8988T (cell line): ENCODE measurements around the gene EPHA3.

Source experiments
- DNase-seq: peaks from one replicate; pipeline ENCODE4 v3.0.0; 2011

Gene EPHA3

DNA sequence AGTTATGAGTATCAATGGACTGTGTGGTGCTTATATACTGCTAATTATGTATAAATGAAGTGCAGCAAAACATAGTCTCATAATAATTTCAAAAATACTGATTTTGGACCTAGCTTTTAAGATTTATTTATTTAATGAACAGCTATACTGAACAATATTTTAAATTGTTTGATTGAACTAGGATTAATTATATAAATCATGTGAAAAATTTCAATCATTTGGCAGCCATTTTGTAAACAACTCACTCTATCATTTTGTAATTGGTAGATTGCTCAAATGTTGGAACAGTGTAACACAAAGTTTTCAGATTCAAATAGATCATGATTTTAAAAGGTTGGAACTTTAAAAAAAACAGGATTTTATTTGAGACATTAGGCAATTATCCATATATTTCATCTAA is 47.0 kb downstream of the EPHA3 start:
- no peak for DNase-seq

DNA sequence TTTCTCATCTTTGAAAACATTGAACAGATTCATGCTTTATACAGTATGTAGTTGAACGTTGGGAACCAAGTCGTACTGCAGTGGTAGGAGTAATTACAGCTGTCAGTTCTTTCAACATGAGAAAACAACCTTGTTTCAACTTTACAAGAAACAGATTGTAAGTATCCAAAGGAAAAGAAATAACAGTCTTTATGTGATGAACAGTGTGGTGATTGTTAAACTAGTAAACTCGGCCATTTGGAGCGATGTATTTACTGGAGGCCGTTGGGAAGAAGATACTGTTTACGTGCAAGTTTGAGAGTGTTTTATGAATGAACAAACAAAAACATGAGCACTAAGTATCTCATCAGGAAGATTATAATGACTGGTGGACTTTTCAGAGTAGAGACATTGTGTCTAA is 48.4 kb downstream of the EPHA3 start:
- no peak for DNase-seq

DNA sequence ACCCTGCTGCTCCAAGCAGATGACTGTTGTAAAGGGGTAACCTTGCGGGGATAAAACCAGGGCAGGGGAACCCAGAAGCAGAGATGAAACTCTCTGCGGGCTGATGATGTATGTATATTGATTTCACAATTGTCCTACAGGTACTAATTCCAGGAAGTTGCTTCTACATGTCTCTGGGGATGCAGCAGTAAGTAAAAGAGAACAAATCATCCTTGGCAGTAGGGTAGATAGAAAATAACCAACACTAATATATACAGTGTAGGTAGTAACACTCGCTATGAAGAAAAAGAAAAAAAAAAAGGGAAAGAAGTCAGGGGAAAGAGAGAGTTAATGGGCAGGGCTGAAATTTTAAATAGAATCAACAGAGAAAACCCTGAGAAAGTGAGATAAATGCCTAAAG is 50.2 kb downstream of the EPHA3 start:
- DNase-seq, result no peak

DNA sequence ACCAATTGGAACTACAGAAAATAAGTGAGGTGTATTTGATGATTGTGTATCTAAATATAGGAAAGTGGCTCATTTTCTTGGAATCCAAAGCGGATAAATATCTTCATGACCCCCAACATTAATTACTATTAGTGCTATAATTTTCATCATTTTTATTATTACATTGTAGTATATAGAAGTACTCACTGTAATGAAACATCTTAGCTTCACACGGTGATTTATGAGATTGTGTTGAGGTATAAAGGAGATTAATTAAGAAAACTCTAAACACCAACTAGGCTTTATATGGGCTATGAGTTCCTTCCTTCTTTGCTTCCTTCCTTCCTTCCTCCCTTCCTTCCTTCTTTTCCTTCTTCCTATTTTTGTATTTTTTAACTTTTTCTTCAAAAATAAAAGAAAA is 52.2 kb downstream of the EPHA3 start:
- DNase-seq, result no peak

DNA sequence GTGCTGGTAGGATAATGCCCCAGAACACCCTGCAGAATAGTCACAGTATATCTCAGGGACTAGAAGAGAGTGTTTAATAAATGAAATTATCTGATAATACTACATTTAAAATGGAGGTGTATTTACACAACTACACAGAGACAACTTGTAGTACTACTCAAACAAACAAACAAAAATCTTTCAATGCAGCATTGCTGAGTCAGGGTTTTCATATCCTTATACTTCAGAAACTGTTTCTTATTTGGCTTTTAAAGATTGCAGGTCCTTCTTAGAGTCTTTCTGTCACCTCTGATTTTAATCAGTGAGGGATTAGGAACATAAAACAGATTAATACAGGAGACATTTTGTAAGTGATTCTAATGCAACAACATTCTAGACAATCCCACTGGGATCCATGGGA is 57.4 kb downstream of the EPHA3 start:
- no peak for DNase-seq

DNA sequence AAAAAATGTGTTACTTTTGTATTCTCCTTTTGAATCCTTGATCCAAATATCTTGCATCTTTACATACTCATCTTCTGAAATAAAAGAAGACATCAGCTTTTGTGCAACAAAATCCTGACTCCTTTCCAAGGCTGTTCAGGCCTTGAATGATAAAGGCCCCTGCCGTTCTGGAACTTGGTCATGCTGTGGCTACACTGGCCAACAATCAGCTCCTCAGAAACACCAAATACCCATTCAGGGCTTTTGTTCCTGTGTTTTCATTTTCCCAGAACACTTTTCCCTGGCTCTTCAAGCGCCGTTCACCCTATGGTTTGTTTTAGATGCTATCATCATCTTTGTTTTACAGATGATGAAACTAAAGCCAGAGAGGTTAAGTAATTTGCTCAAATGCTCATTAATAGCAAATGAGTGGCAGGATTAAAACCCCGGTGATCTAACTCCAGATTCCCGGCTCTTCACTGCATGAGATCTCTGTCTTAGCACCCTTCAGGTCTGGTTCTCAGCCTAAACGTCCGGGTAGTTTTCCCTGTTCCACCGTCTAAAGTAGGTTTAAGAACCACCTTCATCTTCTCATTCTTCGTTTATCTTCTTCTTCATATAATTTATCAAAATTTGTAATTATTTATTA is 58.3 kb downstream of the EPHA3 start:
- no peak for DNase-seq

DNA sequence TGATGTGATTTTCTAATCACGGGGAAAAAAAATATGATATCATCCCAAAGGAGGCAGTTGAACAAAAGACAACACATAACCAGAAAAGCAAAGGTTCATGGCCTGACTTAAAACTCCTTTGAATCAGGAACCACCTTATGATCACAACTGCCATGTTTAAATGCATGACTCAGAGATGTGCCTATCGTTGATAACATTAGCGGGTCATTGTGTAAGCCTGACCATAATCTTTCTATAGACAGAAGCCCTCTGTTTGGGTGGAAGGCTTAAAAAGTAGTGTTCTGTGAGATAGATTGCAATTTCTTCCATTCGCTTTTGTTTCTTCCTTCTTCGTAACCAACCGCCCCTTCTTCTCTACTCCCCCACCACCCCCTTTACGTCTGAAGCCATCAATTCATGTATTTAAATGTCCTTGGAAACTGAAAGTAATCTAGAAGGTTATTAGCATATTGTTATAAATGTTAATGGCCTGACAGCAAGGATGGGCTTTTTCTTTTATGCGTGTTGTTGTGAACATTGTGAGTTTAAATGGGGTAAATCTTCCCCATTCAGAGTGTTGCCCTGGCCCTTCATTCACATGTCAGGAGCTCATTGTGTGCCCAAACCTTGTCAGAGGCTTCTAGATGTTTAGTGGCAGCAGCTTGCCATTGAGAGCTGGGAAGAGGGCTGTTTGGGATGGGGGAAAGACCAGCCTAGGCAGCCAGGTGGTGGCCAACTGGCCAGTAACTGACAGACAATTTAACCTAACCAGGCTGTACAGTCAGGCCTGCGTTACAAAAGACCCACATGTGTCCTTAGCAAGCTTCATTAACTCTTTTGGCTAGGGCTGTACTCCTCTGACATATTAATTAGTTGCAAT is 64.5 kb downstream of the EPHA3 start:
- DNase-seq, result no peak

DNA sequence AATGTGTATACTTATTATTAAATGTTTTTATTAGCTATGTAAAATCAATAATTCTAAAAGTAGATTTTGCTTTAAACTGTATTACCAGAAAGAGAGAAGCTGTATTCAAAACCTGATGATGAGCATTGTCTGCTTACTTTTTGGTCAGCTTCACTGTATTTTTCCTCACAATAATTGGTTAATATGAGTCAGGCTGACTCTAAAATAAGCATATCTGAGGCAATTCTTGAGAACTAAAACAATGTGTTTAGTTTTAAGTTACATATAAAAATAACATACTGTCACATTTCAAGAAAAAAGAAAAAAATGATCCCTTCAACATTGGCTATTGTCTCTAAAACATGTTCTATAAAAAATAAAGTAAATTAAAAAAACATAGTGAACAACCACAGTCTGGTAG is 66.1 kb downstream of the EPHA3 start:
- DNase-seq, result no peak

DNA sequence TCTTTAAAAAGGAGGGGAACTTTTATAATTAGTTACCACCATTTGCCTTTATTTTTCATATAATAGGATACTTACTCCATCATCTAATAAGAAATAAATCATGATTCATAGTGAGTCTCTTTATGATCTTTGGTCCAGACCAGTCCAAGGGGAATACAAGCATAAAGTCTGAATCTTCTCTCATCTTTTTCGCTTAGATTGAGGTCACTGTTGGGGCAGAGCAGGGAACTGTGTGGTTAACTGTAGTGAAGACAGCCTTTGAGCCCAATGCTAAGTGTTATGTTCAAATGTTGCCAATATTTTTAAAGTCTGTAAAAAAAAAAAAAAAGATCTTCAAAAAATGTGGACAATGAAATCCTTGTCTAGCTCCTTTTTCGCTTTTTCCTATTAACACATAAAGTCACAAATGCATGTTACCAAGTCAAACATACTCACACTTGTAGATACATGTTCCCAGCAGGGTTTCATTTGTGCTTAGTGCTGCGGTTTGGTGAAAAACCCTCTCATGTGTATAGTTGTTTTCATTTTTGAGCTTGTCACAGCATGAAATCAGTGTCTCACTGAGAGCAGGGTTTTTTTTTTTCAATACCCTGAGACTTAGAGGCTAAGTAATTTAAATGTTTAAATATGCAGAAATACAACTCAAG is 72.1 kb downstream of the EPHA3 start:
- no peak for DNase-seq

DNA sequence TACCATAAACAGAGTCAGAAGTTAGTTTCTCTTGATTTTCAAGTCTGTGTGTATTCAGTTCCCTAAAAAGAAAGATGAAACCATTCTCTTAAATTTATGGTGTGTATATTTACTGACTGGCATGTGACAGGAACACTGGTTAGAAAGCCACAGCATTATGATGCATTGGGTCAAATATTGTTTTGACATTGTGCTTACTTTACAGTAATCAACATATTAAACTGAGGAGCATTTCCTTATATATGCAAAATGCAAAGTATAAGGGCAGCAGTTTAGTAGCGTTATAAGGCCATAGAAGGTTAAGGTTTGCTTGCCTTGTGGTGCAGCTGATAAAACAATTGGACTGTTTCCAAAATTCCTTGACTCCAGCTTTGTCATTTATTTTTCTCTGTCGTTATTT is 72.9 kb downstream of the EPHA3 start:
- DNase-seq, result no peak

DNA sequence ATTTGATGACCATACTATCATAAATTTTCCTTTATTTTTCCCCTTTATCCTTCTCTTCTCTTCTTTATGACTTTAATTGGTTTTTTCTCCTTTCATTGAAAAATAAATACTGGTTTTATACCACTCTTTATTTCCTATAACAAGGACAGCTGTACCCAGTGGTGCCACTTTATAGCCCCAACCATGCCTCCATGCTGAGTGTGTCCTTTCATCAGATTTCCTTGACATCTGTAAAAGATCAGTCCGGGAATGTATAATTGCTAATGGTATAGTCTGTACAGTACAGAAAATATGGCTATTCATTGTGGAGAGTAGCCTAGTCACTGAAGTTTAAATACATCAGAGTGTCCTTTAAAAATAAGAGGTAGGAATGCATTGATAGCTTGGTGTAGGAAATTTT is 74.6 kb downstream of the EPHA3 start:
- no peak for DNase-seq

DNA sequence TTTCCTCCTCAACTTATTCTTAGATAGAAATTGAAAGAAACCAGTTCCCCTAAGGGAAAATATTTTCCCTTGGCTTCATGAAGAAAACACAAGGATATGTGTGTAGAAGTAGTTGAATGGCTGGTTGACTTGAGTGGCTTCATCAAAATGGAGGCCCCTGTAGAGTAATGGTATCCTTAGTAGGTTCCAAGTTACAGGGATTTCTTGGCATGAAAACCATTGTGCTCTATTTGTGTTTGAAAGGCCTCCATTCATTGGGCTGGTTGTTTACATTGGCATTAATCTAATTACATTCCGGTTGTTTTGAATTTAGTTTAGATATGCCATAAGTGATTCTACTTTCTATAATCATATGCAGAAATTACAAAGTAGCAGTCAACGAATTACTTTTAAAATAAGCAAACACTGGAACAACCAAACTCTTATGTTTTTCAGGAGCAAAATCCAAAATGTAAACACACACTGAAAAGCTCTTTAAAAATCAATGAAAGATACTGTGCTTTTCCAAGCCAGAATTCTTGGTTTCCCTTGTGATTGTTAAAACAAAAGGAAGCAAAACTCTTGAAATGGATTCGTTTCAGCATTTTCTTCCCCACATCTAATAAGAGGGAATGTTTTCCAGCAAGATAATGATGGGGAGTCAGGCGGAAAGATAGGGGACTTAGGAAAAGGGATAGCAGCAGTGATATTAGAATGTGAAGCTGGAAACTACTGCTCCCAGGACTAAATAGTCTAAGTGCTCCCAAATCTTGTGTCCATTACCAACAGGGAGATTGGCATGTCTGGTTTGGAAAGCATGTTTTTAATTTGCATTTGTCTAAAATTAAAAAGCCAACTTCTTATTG is 77.0 kb downstream of the EPHA3 start:
- no peak for DNase-seq

DNA sequence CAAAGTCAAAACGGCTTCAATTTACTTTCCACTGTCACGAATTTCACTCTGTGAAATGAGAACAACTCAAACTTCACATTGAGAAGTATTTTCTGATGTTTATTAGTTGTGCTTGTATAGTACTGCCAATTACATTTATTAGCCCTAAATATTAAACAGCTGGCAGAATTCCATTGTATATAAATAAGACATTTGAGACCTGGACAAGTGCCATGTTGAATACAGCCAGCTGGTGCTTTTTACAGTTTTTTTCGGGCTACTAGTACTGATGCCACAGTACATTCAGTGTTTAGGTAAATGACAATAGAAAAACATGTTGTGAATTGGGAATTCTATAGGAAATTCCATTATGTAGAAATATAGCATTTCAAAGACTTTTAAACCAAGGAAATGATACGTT is 79.0 kb downstream of the EPHA3 start:
- no peak for DNase-seq

DNA sequence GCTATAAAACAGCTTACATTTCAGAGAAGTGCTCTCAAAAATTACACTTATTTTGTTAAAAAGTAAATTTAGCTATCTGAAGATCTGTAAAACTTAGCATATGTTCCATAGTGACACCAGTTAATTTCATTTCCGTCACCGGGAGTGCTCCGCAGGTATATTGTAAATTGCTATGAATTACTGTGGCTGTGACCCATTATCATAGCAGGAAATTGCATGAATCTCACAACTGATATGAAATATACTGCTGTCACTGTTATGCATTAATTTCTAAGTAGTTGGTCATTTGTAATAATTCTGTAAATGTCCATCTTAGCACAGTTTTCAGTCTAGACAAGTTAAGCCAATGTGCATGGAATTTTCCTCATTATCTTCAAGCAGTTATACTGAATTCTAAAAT is 91.2 kb downstream of the EPHA3 start:
- DNase-seq, result no peak

DNA sequence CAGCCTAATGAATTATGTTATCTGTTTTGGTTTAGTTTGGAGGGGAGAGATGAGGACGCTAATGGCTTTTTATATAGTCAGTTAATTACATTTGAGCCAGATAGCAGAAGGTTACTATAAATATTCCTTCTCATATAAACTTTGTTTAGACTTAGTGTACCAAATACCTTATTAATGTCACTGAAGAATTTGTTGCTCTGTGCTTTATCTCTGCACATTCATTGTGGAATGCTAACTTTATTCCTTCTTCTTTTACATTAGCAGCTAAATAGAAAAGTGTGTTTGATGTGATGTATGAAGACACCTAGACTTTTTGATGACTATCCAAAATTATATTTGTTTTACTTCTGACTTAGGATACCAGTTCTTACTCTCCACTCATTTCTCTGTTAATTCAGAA is 105.2 kb downstream of the EPHA3 start:
- no peak for DNase-seq

DNA sequence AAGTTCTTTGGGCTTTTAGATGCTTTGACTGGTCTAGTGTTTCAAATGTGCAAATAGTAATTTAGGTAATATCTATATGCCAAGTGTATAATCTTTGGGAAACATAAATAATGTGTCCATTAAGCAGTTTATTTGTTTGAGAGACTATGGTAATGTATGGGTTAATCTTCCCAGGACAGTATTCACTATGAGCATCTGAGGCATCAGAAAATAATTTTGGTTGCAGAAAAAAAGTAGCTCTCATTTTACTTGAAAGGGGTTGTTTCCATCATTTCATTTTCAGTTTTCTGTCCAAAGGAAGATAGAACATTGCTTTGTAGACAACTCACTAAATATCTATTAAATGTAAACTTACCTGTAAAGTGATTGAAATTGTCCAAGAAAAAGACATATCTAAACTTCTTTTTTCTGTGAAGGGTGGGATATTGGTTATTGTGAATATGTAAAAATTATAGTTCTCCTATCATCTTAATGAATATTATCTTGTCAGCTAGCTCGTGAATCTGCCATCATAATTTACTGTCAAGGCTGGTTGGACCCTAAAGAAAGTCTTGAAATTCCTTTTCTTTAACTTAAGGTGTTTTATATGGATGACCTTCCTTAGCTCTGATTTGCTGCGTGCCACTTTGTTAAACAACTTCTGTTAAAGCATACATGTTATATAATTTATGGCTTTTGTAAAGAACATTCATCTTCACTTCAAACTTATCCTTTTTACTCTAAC is 108.8 kb downstream of the EPHA3 start:
- DNase-seq, result no peak

DNA sequence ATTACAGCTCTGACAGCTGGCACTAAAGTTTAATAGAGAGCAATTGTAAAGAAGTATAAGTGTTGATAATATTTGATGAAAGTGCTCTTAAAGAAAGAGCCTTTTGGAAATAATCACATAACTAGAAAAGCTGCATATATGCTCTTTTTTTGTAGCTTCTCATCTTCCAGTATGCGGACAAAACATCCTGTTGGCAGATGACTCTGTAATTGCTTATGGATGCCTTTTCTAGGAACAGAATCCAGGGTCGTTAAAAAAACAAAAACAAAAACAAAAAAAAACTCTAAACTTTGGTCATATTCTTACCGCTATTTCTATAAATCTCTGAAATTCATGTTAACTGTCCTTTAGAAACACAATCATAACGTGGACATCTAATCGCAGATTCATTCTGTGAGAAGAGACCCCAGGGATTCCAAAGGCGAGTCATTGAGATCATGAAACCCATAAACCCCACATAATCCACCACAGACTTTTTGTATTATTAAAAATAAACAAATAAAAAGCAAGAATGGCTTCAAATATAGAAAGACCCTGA is 109.8 kb downstream of the EPHA3 start:
- DNase-seq, result no peak

DNA sequence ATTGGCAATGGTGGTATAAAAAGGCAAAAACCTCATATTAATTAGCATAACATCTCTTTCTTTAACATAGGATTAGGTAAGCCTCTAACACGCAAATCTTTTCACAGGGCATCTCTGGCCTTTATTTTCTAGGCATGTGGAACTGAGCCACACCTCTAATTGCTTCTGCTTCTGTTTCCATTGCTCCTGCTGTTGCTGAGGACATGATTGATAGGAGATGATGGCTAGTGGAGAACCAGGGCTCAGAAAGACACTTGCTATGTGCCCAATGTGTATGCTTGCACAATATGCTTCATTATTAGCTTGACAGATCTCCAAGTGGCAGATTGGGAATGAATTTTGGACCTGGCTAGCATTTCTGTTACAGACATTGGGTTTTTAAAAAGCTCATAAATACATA is 114.5 kb downstream of the EPHA3 start:
- no peak for DNase-seq

DNA sequence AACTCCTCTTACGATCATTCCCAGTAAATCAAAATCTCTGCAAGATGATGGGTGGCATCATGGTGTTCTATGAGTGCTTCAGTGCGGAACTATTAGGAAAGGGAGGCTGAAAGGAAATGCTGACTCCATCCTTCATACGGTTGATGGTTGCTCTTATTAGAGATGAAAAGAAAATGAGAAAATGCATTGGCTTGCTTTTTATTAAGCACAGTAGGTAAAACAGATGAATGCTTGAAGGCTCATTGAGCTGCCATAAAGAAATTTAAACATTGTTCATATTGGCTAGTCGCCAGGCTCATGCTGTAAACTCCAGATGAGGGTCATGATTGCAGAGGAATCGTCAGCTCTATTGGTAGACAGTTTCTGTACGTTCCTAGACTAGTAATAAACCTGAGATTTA is 115.8 kb downstream of the EPHA3 start:
- DNase-seq, result no peak

DNA sequence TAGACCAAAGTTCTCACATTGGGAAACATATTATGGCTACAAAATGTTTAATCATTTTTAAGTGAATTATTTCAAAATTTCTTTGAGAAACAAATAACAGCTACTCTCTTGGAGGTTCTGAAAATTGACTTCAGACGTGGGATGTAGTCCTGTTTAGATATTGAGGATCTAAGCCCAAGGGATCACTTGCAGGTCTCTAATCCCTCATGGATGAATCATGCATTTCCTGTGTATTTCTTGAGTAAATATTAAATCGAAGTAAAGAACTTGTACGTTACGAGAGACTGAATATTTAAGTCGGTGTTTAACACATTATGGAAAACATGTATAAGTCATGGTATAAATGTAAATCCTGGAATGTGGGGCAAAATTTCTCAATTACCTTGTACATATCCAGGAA is 119.8 kb downstream of the EPHA3 start:
- no peak for DNase-seq

DNA sequence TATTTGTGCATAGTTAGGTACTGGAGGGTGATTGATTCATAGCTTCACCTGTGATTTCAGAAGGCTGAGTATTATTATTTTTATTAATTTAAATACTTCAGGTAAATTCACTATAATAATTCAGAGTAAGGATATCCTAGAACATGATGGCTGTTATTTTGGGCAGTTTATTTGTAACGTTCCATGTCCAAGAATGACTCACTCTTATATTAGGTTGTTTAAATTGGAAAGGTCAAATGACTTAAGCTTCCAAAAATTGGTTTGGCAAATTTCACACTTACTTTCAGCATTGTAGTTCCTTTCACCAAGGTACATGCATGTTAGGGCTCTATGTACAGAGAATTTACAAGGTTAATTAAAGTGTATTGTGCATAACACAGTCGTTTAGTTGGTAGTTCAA is 120.2 kb downstream of the EPHA3 start:
- DNase-seq, result no peak

DNA sequence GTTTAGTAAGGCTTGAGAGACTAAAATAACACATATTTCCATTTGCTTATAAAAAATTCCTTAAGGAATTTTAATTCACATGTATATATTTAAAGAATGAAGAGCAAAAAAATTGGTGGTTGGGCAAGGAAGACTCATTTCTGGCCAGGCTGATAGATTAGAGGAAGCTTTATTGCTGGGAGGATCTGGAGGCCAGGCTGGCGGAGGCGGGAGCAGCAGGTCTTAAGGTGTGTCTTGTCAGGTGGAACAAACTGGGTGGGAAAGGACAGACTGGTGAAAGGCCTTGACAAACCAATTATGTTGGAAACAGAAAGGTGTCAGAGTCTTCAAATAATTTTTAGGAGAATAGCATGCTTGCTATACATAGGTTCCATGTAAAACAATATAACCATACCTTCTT is 124.7 kb downstream of the EPHA3 start:
- no peak for DNase-seq
